Skin epidermis (tissue), 12 donors: ENCODE results near the gene UFSP1.

Experiments used
- H3K27ac ChIP-seq, 21 experiments: fragments of 200-600 bp; sonication (generic) in 11 of 21; one replicate each; pipeline ENCODE4 v1.5.0; 2020; ENCODE audit warnings: mild to moderate bottlenecking in 3 of 21, inconsistent platforms in 2 of 21, moderate library complexity in 2 of 21
- H3K4me3 ChIP-seq, 7 experiments: fragments of 200-600 bp; sonication (generic) in 2 of 7; one replicate each; pipeline ENCODE4 v1.5.0; 2020; ENCODE audit warnings: inconsistent platforms in 2 of 7, mild to moderate bottlenecking in 2 of 7, moderate library complexity in 1 of 7

Gene UFSP1

GRCh38 chr7:100885440-100886141, 3.9 kb downstream of the UFSP1 start:
- peak overlapping the region in 3 of 21 experiments; percentile 11 to 16 (median 14) for H3K27ac ChIP-seq
- H3K4me3 ChIP-seq: no peak overlapping the region

DNA sequence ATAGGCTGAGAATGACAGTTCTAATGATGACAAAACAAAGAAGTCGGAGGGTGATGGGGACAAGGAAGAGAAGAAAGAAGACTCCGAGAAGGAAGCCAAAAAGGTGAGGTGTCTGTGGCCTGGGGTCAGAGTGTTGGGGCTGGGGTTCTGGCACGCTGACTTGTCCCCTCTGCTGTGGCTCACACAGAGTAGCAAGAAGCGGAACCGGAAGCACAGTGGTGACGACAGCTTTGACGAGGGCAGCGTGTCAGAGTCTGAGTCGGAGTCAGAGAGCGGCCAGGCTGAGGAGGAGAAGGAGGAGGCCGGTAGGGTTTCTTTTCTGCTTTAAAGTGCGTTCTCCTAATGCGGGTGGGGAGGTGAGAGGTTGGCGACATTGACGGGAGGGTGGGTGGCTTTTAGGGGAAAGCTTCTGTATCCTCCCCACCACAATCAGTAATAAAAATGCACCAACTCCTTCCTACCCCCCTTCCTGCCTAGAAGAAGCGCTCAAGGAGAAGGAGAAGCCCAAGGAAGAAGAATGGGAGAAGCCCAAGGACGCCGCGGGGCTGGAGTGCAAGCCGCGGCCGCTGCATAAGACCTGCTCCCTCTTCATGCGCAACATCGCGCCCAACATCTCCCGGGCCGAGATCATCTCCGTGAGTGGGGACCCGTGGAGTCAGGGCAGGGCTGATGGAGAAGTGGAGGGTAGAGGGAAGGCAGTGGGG, 4.6 kb downstream of the UFSP1 start:
- Histone ChIP-seq H3K27ac (peak overlapping the region in 3 of 21 experiments; percentile 11 to 16 (median 14)), H3K4me3 (no peak overlapping the region)

DNA sequence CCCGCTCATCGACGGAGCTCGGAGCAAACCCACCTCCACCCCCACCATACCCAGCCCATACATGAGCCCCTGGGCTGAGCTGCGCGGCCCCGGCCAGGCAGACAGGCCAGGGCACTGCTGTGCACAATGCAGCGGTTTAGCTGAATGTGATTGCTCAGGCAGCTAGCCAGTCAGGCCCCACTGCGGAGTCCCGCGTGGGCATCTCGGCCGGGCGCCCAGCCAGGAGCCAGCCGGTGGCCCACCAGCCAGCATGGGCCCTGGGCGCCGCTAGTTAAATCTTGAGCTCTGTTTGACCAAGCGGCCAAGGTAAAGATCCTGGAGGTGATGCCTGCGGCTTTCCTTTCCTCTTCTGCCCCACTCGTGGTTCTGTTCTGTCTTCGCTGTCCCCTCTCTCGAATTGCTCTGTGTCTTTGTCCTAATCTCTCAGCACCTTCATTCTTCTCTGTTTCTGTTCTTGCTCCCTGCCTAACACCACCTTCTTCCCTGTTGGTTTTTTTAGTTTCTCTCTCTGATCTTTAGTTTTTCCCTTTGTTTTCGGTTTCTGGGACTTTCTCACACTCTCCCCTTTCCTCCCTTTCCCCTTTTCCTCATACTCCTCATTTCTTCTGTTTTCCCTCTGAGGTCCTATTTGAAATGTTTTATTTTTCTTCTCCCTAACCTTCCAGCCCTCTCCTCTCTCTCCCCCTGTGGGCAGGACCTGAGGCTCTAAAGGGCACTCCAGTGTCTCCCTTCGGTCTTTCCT, 6.6 kb downstream of the UFSP1 start:
- H3K27ac ChIP-seq: peak overlapping the region in 1 of 21 experiments; percentile 11
- no peak overlapping the region for H3K4me3 ChIP-seq

DNA sequence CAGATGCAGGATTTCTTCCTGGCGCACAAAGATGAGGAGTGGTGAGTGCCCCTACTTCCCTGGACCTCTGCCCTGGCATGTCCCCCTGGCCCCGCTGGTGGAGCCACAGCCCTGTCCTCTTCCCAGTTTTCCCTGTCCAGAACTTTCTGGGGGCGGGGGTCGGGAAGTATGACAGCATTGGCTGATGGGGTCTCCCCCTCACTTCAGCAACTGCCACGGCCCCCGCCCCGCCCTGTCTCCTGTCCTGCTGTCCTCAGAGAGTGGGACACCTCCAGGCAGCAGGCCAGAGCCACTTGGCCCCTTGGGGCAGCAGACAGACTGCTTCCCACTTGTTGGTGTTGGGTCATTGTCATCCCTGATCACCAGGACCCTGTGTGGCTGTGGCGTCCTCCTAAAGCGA, 7.3 kb downstream of the UFSP1 start:
- H3K4me3 ChIP-seq: no peak overlapping the region

GRCh38 chr7:100881136-100881535, 8.4 kb downstream of the UFSP1 start:
- no peak overlapping the region for H3K27ac ChIP-seq
- H3K4me3 ChIP-seq: no peak overlapping the region

More for the DNA sequence above, 7.3 kb downstream of the UFSP1 start:
- no peak overlapping the region for H3K27ac ChIP-seq

GRCh38 chr7:100880645-100881044, 8.9 kb downstream of the UFSP1 start:
- Histone ChIP-seq H3K4me3 (no peak overlapping the region), H3K27ac (no peak overlapping the region)

- Histone ChIP-seq H3K27ac (no peak overlapping the region), H3K4me3 (no peak overlapping the region)
Measured at GRCh38 chr7:100879685-100880261, 9.7 kb downstream of the UFSP1 start.

GRCh38 chr7:100878685-100879084, 10.8 kb downstream of the UFSP1 start:
- Histone ChIP-seq H3K4me3 (no peak overlapping the region), H3K27ac (no peak overlapping the region)

DNA sequence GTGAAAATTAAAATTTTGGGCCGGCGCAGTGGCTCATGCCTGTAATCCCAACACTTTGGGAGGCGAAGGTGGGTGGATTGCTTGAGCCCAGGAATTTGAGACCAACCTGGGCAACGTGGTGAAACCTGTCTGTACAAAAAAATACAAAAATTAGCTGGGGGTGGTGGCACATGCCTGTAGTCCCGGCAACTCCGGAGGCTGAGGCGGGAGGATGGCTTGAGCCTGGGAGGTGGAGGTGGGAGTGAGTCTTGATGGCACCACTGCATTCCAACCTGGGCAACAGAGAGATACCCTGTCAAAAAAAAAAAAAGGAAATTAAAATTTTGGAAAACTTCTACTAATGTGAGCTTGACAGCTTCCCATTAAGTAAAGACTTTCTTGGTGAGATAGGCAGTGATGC, 11.5 kb downstream of the UFSP1 start:
- Histone ChIP-seq H3K4me3 (no peak overlapping the region), H3K27ac (no peak overlapping the region)

DNA sequence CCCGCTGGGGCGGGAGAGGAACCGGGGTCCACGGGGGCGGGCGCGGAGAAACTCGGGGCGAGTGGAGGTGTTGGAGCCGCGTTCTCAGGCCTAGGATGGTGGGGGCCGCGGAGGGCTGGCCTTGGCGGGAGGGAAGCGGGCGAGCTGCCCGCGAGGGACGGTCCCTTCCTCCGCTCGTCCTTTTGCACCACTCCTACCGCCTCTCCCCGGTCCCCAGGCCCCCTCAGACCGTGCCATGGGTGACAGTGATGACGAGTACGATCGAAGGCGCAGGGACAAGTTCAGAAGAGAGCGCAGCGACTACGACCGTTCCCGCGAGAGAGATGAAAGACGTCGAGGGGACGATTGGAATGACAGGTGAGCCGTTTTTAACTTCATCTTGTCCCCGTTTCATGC, 14.2 kb downstream of the UFSP1 start:
- H3K27ac ChIP-seq: peak overlapping the region; percentile 85 to 99 (median 94)
- H3K4me3 ChIP-seq: peak overlapping the region; percentile 77 to 99 (median 96)

- H3K27ac ChIP-seq: peak within 1 kb of the TSS; percentile 85 to 99 (median 94)
- H3K4me3 ChIP-seq: peak within 1 kb of the TSS; percentile 77 to 99 (median 96)
Measured at GRCh38 chr7:100874577-100875355, 14.7 kb downstream of the UFSP1 start, which contains the start of gene SRRT. Gene SRRT (plus strand): TSS chr7:100875103. CDS start chr7:100875591, 488 bp downstream.

GRCh38 chr7:100874300-100874576, 15.3 kb downstream of the UFSP1 start:
- Histone ChIP-seq H3K4me3 (peak overlapping the region; percentile 77 to 99 (median 96)), H3K27ac (peak overlapping the region; percentile 63 to 99 (median 94))

DNA sequence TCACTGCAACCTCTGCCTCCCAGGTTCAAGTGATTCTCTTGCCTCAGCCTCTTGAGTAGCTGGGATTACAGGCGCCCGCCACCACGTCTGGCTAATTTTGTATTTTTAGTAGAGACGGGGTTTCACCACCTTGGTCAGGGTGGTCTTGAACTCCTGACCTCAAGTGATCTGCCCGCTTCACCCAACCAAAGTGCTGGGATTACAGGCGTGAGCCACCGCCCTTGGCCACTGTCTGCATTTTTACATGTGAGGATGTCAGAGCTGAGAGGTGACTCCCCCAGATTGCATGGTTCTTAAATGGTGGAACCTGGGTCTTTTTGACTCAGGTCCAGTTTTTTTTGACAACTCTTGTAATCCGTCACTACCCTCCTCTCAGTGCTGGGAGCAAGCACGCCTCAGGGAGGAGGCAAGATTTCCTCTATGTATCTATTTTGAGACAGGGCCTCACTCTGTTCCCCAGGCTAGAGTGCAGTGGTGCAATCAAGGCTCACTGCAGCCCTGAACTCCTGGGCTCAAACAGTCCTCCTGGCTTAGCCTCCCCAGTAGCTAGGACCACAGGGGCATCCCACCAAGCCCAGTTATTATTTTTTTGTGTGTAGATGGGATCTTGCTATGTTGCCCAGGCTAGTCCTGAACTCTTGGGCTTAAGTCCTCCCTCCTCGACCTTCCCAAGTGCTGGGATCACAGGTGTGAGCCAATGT, 15.8 kb downstream of the UFSP1 start:
- peak overlapping the region in 19 of 21 experiments; percentile 90 to 99 (median 95) for H3K27ac ChIP-seq
- H3K4me3 ChIP-seq: peak overlapping the region; percentile 77 to 99 (median 96)

DNA sequence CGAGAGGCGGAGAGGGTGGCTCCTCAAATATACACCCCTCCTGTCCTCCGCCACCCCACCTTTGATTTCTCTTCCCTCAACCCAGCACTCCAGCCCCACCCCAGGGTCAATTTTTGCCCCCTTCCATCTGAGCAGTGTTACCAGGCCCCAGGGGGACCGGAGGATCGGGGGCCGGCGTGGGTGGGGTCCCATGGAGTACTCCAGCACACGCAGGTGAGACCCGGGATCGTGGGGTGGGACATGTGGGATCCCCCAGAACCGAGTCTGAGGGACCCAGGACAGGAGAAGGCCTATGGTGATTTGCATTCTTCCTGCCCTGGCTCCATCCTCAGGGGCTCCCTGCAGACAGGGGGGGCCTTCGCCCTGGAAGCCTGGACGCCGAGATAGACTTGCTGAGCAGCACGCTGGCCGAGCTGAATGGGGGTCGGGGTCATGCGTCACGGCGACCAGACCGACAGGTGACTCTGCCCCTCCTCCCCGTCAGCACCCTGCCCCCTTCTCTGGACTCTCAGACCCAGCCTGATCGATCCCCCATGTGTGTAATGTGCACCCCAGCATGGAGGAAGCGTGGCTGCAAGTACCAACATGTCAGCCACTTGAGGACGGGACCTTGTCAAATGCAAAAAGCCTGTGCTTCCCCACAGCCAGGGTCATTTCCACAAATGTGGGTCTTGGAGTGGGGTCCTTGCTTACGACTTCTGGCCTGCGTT, 21.6 kb downstream of the UFSP1 start:
- peak overlapping the region; percentile 60 to 94 (median 77) for H3K4me3 ChIP-seq
- peak overlapping the region; percentile 81 to 100 (median 99) for H3K27ac ChIP-seq

DNA sequence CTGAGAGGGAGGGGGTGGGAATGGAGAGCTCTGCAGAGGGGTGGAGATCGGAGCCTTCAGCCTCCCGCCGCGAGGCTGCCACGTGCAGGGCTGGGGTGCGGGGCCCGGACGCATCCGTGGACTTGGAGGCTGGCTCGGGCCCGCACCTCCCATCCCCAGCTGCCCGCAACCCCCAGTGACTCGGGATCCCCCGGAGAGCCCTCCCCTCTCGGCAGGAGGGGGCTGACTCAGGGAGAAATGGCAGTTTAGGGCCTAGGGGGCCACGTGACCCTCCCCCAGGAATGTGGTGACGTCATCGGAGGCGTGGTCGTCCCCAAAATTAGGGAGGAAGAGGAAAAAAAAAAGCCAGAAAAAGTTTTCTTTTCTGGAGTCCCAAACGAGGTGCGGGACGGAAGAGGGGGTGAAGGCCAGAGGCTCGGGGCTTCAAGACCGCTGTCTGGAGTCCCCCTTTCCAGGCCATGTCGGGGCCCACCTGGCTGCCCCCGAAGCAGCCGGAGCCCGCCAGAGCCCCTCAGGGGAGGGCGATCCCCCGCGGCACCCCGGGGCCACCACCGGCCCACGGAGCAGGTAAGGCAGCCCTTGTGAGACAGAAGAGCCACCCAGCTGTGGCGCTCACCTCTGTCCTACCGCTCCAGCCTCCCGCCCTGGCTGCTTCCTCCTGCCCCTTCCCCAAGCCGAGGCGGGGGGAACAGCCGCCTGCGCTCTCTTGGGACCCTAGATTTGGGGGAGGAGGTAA, 22.3 kb downstream of the UFSP1 start, which contains the start of gene TRIP6:
TRIP6 (plus strand) TSS at position 348 of the 736 bp plus-strand sequence; CDS start at position 459, 111 bp downstream.
- peak within 1 kb of the TSS; percentile 81 to 100 (median 99) for H3K27ac ChIP-seq
- peak within 1 kb of the TSS; percentile 60 to 94 (median 77) for H3K4me3 ChIP-seq

DNA sequence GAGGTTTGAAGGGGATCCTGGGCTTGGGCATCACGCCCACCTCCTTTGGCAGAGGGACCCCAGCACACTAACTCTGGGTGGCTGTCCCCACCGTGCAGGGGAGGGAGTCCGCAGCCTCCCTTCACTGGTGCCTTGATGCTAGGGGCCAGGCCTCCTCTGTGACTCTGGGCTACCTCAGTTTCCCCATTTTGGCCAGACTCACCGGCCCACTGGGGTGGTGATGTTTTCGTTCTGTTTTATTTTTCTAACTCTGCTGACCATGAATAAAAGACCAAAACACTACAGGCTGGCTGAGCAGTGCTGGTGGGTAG, 22.8 kb downstream of the UFSP1 start:
- peak overlapping the region; percentile 60 to 94 (median 77) for H3K4me3 ChIP-seq
- H3K27ac ChIP-seq: peak overlapping the region; percentile 47 to 100 (median 99)

- Histone ChIP-seq H3K27ac (peak overlapping the region; percentile 47 to 100 (median 99)), H3K4me3 (peak overlapping the region; percentile 60 to 94 (median 77))
Measured at GRCh38 chr7:100865938-100866728, 23.4 kb downstream of the UFSP1 start.
